ENCODE data around the gene SLC2A14. TPM values are rescaled to one million over a fixed set of nuclear protein-coding genes. Genes with fewer than 3 reads are reported as not detected.
"Not testable (repeated sequence)": the region's sequence is repeated elsewhere in the genome, so short reads cannot be mapped to it uniquely, and the experiment has no call there.

SLC2A14 gene
- total and polyA plus RNA-seq, 12 donors = 0.22 to 0.95 (median 0.39) TPM; not detected in 9

GRCh38 chr12:7884689-7885088 lies 12.0 kb upstream of the SLC2A14 start:
- H3K27me3 ChIP-seq = no peaks in the 10 kb centered on the region
- peaks cover 0 to 12% (median 0%) of the 10 kb centered on the region in 9 donors for H3K4me1 ChIP-seq
- no peaks in the 10 kb centered on the region for H3K9me3 ChIP-seq
- intact Hi-C loops (cut with DNase I) = no loop called here
- DNase-seq = no peak
- H3K36me3 ChIP-seq = no peaks in the 10 kb centered on the region
- peak in 3 of 8 donors; percentile 41 to 84 (median 67) for ATAC-seq
- TF ChIP-seq CTCF (IDR thresholded peaks at IDR 0.05) = no peak
- H3K27ac ChIP-seq = peak overlapping the region in 2 of 10 donors; percentile 21 to 42
- H3K4me3 ChIP-seq = no peak overlapping the region
- WGBS, 2 donors = 40 to 44% methylated on average over 3 of the region's 3 CpGs

GRCh38 chr12:7881736-7882120 lies 9.0 kb upstream of the SLC2A14 start:
- intact Hi-C loops (cut with DNase I); H3K9me3 ChIP-seq; H3K36me3 ChIP-seq; H3K4me3 ChIP-seq; H3K27me3 ChIP-seq; ATAC-seq; H3K27ac ChIP-seq; DNase-seq: not testable (repeated sequence)
- peaks cover 0 to 12% (median 0%) of the 10 kb centered on the region in 9 donors for H3K4me1 ChIP-seq
- 72 to 76% methylated on average over 4 of the region's 4 CpGs for WGBS, 2 donors

GRCh38 chr12:7880952-7881735 lies 8.4 kb upstream of the SLC2A14 start:
- H3K27me3 ChIP-seq; ATAC-seq; H3K4me3 ChIP-seq; DNase-seq; H3K9me3 ChIP-seq; intact Hi-C loops (cut with DNase I); H3K36me3 ChIP-seq; H3K27ac ChIP-seq: not testable (repeated sequence)
- 94 to 95% methylated on average over 49 to 52 of the region's 52 CpGs for WGBS, 2 donors
- peaks cover 0 to 12% (median 0%) of the 10 kb centered on the region in 9 donors for H3K4me1 ChIP-seq

GRCh38 chr12:7879246-7879645 lies 6.5 kb upstream of the SLC2A14 start:
- Histone ChIP-seq H3K36me3 (no peaks in the 10 kb centered on the region), H3K27ac (no peak overlapping the region), H3K4me1 (peaks cover 0 to 2% (median 0%) of the 10 kb centered on the region in 9 donors), H3K9me3 (no peaks in the 10 kb centered on the region), H3K27me3 (peaks cover 0 to 5% (median 2%) of the 10 kb centered on the region in 7 donors), H3K4me3 (no peak overlapping the region)
- 83 to 87% methylated on average over 3 of the region's 3 CpGs for WGBS, 2 donors
- no peak for TF ChIP-seq CTCF (IDR thresholded peaks at IDR 0.05)
- ATAC-seq = no peak
- intact Hi-C loops (cut with DNase I) = no loop called here
- no peak for DNase-seq

GRCh38 chr12:7877420-7877819 lies 4.7 kb upstream of the SLC2A14 start:
- intact Hi-C loops (cut with DNase I) = no loop called here
- ATAC-seq = no peak
- Histone ChIP-seq H3K9me3 (no peaks in the 10 kb centered on the region), H3K4me3 (no peak overlapping the region), H3K36me3 (no peaks in the 10 kb centered on the region), H3K4me1 (peaks cover 0 to 7% (median 0%) of the 10 kb centered on the region in 9 donors), H3K27ac (no peak overlapping the region), H3K27me3 (peaks cover 0 to 23% (median 19%) of the 10 kb centered on the region in 7 donors)
- no peak for TF ChIP-seq CTCF (IDR thresholded peaks at IDR 0.05)
- WGBS, 2 donors = 84 to 85% methylated on average over 8 of the region's 8 CpGs
- no peak for DNase-seq

All from heart right ventricle (tissue), 16 donors.